COLO829 (cell line): ENCODE results near the gene GOPC.

ENCODE experiments used
- DNase-seq: peaks from one replicate; pipeline ENCODE4 v3.0.0; 2012; ENCODE audit warnings: low spot score

The GOPC gene

GRCh38 chr6:117595099-117595923 is 7.0 kb downstream of the GOPC start:
- DNase-seq: no peak

DNA sequence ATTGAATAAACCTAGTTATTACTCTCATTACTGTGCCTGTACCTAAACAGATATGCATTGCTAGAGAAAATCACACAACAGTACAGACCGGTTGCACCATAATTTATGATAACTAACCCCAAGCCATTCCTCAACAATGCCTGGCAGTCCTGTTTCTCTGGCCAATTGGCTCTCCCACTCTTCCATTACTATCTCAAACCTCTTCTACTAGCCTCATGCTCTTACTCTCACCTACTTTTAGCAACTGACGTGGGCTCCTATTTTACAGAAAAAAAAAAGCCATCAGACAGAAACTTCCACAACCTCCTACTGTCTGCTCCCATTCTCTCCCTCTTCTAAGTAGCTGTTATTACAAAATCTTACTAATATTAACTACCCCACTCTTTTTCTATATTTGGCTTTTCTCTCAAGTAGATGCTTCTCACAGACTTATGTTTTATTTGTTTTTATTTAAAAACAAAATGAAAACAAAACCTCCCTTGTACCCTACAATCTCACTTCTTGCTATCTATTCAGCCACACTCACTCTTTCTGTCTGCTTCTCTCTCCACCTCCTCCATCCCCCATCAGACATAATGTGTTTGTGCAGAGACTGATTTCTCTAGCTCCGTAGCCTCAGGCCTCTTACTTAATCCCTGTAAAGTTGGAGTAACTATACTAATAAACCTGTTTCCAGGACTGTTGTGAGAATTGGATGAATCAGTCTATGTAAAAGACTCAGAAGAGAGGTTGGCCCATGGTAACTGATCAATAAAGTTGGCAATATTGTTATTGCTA is 9.1 kb downstream of the GOPC start:
- DNase-seq: no peak

GRCh38 chr6:117591405-117591804 is 10.9 kb downstream of the GOPC start:
- no peak for DNase-seq

DNA sequence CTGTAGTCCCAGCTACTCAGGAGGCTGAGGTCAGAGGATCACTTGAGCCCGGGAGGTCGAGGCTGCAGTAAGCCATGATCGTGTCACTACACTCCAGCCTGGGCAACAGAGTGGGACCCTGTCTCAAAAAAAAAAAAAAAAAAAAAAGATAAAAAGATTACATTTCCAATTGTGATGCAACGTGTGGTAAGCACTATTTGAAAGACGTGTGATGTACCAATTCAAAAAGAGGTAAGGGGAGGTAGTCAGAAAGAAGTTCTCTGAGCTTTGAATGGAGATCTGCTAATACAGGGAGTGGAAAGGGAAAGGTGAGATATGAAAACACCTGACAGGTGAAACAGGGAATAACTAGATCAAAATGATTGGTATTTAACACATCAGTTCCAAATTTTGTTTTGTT is 11.9 kb downstream of the GOPC start:
- DNase-seq: no peak

DNA sequence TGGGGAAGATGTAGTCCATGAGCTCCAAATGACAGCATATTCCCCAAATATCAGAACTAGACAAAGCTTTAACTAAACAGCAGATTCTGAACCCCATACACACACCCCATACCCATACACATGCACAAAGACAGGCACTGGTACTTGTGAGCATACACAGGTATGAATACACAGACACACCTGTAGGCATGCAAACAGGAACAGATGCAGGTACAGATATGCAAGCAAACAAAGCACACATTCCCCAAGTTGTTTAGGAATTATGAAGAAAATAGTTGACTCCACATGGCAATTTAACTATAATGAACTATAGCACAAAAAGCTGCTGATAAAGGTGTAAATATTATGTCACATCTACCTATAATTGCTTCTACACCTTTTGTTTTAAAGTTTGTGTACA is 16.7 kb downstream of the GOPC start:
- DNase-seq: no peak

DNA sequence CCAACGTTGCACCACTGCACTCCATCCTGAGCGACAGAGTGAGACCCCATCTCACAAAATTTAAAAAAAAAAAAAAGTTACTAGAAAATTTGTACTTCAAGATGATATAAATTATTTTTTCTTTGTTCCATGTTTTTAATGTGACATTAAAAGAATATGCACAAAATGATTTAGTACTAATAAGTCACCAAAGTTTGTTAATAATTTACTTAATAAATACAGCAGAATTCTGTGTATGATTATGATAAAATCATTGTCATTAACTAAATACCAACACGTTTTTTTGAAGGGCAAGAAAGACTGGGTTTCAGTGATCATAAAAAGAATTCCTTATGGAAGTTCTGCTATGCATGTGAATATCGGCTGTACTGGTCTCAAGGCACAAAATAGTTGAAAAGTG is 28.1 kb downstream of the GOPC start:
- no peak for DNase-seq

- DNase-seq: no peak
Measured at GRCh38 chr6:117573006-117573680, 29.2 kb downstream of the GOPC start.

DNA sequence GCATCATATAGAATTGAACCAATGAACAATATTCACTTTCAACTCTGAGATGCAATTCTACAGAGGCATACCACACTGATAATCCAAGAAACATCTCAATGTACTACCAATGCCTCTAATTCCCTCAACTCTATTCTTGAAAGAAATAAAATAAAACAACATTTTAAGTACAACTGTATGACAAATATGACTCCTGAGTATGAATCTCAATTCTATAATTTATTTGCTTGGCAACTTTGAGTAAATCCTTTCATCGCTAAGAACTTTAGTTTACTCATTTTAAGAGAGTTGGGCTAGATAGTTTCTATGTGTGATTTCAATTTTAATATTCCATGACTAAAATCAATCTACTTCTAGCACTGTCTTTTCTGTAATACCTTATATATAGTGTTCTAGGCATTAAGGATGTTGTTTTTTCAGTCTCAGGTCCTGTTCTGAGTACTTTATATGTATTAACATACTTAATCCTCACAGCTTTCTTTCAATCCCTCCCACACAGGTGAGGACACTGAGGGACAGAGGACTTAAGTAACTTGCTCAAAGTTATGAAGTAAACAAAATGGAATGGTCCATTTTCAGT is 33.4 kb downstream of the GOPC start:
- no peak for DNase-seq

DNA sequence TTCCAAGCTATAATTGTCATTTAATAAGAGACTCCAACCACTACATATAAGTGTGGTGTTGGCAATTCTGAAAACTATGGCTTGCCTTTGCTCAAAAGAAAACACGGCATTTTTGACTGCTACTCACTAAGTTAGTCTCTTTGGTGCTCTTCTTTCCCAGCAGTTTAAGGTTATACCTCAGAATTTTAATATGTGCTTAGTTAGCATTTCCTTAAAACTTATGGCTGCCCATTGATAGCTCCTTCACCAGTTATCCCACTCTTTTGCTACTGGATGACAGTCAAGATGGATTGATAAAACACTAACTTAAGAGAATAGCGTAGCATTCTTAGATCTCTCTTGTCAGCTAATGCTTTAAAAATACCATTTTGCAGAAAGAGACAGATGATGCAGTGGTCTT is 34.1 kb downstream of the GOPC start:
- no peak for DNase-seq

DNA sequence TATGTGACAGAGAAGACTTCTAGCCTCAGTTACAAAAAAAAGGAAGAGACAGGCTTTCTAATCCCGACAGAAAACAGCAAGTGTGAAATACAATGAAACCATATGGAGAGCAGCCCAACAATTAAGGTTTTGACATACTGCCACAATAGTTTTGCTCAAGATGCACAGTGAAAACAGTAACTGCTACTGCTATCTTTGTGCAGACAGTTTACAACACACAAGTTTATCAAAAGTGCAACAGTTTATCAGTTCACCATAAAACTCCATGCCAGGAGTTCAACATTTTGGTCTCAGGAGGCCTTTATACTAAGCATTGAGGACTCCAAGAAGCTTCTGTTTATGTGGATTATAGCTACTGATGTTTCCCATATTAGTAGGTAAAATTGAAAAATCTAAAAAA is 37.6 kb downstream of the GOPC start:
- no peak for DNase-seq

- DNase-seq: no peak
Measured at GRCh38 chr6:117561128-117561527, 41.2 kb downstream of the GOPC start.

DNA sequence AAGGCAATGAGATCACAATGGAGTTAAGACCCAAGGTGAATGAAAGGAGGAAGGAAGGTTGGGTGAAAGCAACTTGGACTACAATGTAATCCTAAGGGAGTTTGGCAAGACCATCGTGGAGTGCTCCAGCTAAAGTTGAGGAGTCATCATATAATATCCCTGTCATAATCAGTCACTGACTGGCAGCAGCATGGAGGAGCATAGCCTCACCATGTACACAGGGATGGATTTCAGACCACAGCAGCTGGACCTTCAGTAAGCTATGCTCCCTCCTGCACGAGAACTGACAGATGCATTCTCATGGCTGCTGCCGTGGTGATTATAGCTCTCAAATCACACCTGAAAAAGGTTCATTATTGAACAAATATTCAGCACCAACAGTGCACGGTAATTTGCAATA is 43.0 kb downstream of the GOPC start:
- DNase-seq: no peak

DNA sequence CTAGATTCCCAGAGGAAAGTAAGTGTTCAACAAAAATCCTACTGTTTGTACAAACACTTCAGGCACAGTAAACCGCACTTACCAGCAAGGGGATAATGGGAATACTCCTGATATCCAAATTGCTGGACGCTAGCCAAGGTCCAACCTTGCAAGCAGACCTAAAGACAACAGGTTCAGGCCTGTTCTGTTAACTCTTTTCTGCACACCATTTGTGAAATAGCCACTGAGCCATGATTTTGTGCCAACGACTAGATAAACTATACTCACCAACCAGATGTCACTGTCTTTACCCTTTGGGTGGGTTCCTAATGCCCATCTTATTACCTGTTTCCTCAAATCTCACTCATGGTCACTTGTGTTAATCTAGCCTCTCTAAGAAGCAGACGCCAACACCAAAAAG is 43.5 kb downstream of the GOPC start:
- no peak for DNase-seq

GRCh38 chr6:117557951-117558350 is 44.4 kb downstream of the GOPC start:
- DNase-seq: no peak

GRCh38 chr6:117555882-117556498 is 46.3 kb downstream of the GOPC start:
- no peak for DNase-seq

DNA sequence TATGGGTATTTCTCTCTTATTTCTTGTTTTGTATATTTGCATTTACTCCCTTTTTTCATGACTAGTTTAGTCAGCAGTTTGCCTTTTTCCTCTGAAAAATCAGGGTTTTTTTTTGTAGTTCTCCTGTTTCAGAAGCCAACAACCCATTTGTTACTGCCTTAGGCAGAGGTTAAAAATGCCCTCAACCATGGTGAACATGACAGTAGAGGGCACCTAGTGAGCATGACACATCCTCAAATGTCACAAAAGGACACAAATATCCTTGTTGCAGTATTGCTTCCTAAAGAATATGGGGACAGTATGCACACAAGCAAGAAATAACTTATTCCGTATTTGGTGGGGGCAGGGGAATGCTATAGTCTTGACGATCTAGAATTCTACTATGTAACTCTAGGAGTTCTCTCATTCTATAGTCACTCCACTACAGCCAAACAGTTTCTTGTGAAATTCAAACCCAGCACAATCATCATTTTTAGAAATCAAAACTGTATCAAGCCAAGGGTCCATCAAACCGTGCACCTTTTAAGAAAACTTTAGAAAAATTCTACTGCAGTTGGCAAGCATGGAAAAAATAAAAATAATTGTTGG is 47.0 kb downstream of the GOPC start:
- DNase-seq: no peak

- no peak for DNase-seq
Measured at GRCh38 chr6:117553142-117553541, 49.2 kb downstream of the GOPC start.

GRCh38 chr6:117552618-117553017 is 49.7 kb downstream of the GOPC start:
- DNase-seq: no peak

- DNase-seq: no peak
Measured at GRCh38 chr6:117550618-117551242, 51.6 kb downstream of the GOPC start.

GRCh38 chr6:117550078-117550600 is 52.2 kb downstream of the GOPC start:
- no peak for DNase-seq

- DNase-seq: no peak
Measured at GRCh38 chr6:117549611-117550010, 52.7 kb downstream of the GOPC start.
